Measurements from ENCODE around the gene RASD1. TPM values are rescaled to one million over a fixed set of nuclear protein-coding genes. Genes with fewer than 3 reads are reported as not detected.

Gene RASD1
- total and polyA plus RNA-seq, 2 experiments from 2014 or later = 1.2 to 2.2 TPM

DNA sequence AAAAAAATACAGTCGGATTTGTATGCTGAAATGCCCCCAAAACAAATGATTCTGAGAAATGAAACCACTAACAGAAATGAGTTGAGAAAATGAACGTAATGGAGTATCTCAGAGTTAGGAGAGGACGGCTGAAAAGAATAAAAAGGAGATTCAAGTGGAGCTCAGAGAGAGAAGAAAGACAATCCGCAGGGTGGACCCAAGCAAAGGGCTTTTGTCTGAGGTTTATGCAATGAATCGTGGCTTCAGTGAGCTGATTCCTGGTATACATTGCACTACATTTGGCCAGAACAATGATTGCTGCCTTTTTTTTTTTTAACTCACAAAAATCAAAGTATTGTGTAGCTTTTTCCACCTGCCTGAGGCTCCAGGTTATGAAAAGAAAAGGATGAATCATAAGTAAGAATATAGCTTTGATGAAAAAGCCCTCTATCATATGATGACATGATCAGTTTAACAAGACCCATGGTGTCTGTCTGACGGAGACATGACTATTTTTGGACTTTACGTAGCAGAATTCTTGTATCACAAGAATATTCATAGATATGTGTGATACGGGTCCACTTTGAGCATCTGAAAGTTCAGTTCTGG is 23.8 kb downstream of the RASD1 start:
- in situ Hi-C loops (cut with MboI) = no loop called here
- H2AFZ ChIP-seq = peak overlapping the region; percentile 64
- H3K27me3 ChIP-seq (replicated peaks; ENCODE audit: insufficient read depth) = peaks cover 24% of the 10 kb centered on the region
- H3K4me2 ChIP-seq (ENCODE audit: unreplicated experiment) = peak overlapping the region; percentile 4
- H3F3A ChIP-seq (ENCODE audit: insufficient read depth) = no peaks in the 10 kb centered on the region
- TF ChIP-seq EZH2phosphoT487 (IDR thresholded peaks at IDR 0.05; ENCODE audit: insufficient read depth, low read depth) (no peak), EZH2 (IDR thresholded peaks at IDR 0.05; ENCODE audit: insufficient read depth, poor library complexity, severe bottlenecking) (no peak)
- 8 to 12% methylated on average over 8 of the region's 8 CpGs for WGBS, 2 experiments (ENCODE audit: low coverage in 1 of 2, low lambda C conversion rate in 2 of 2, missing lambda C conversion rate in 2 of 2)
- H4K20me1 ChIP-seq (ENCODE audit: insufficient read depth) = no peaks in the 10 kb centered on the region
- H3K9me3 ChIP-seq (ENCODE audit: low read depth) = no peaks in the 10 kb centered on the region
- no peaks in the 10 kb centered on the region for H3K36me3 ChIP-seq (ENCODE audit: low read depth)
- no peaks in the 10 kb centered on the region for H3K9me2 ChIP-seq (ENCODE audit: insufficient read depth)
- no peak overlapping the region for H3K27ac ChIP-seq
- no peak overlapping the region for H3K9ac ChIP-seq
- DNase-seq = no peak
- peaks cover 6% of the 10 kb centered on the region for H3K79me2 ChIP-seq (ENCODE audit: insufficient read depth)
- H3K4me3 ChIP-seq = no peak overlapping the region
- H3K4me1 ChIP-seq (ENCODE audit: insufficient read depth) = peaks cover under 1% of the 10 kb centered on the region; the same call in 1 of the 2 replicates

DNA sequence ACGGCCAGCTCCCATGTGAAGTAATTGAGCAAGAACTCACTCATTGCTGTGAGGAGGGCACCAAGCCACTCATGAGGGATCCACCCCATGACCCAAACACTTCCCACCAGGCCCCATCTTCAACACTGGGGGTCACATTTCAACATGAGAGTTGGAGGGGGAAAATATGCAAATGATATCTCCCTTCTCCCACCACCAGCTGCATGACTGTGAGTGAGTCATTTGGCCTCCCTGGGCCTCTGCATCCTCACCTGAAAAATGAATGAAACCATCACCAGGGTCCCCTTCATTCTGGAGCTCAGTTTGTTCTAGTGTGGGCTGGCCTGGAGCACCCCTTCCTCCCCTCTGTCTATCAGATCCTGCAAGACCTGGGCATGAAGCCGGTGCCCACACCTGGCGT is 26.2 kb downstream of the RASD1 start:
- Histone ChIP-seq H3K27ac (no peak overlapping the region), H3K4me2 (ENCODE audit: unreplicated experiment) (no peak overlapping the region), H3K9me3 (ENCODE audit: low read depth) (no peaks in the 10 kb centered on the region), H3K27me3 (replicated peaks; ENCODE audit: insufficient read depth) (peaks cover 24% of the 10 kb centered on the region), H3K36me3 (ENCODE audit: low read depth) (no peaks in the 10 kb centered on the region), H3K79me2 (ENCODE audit: insufficient read depth) (no peaks in the 10 kb centered on the region), H3K4me3 (no peak overlapping the region), H3K4me1 (ENCODE audit: insufficient read depth) (no peaks in the 10 kb centered on the region), H4K20me1 (ENCODE audit: insufficient read depth) (no peaks in the 10 kb centered on the region), H3F3A (ENCODE audit: insufficient read depth) (no peaks in the 10 kb centered on the region), H3K9ac (no peak overlapping the region), H3K9me2 (ENCODE audit: insufficient read depth) (no peaks in the 10 kb centered on the region), H2AFZ (no peak overlapping the region)
- DNase-seq = no peak
- in situ Hi-C loops (cut with MboI) = no loop called here
- TF ChIP-seq EZH2 (IDR thresholded peaks at IDR 0.05; ENCODE audit: insufficient read depth, poor library complexity, severe bottlenecking) (no peak), EZH2phosphoT487 (IDR thresholded peaks at IDR 0.05; ENCODE audit: insufficient read depth, low read depth) (no peak)
- WGBS, 2 experiments (ENCODE audit: low coverage in 1 of 2, low lambda C conversion rate in 2 of 2, missing lambda C conversion rate in 2 of 2) = 74 to 85% methylated on average over 3 of the region's 3 CpGs

DNA sequence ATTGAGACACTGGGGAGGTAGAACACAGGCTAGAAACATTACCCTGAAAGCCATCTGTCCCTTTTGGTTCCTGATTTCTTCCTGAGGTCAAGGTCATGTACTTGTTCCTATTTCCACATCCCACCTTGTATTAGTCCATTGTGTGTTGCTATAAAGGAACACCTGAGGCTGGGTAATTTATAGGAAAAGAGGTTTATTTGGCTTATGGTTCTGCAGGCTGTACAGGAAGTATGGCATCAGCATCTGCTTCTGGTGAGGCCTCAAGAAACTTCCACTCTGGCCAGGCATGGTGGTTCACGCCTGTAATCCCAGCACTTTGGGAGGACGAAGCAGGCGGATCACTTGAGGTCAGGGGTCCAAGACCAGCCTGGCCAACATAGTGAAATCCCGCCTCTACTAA is 26.8 kb downstream of the RASD1 start:
- DNase-seq = no peak
- in situ Hi-C loops (cut with MboI) = no loop called here

DNA sequence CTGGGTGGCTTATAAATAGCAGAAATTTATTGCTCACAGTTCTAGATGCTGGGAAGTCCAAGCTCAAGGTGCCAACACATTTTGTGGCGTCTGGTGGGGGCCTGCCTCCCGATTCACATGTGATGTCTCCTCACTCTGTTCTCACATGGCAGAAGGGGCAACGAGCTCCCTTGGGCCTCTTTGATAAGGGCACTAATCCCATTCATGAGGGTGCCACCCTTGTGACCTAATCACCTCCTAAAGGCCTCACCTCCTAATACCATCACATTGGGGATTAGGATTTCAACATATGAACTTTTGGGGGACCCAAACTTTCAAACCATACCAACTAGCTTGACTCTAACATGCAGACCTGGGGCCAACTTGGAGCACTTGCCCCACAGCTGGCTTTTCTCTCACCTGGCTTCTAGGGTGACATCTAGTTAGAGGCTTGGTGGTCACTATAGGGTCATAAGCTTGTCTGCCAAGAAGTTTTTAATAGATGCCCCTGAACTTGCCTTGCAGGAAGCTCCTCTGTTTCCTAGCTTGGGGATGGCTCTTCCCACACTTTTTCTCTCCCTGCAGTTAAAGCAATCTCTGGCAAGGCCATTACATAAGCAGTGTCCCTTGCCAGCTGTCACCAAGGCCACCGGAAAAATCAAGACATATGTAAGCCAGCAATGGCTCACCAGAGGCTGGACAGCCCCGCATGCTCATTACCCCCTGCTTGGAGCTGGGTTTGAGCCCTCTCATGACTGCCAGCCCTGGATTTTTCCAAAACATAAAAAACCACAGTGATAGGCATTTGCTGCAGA is 27.8 kb downstream of the RASD1 start:
- WGBS, 2 experiments (ENCODE audit: low coverage in 1 of 2, low lambda C conversion rate in 2 of 2, missing lambda C conversion rate in 2 of 2) = 17 to 23% methylated on average over 5 of the region's 5 CpGs
- no peak overlapping the region for H3K27ac ChIP-seq

More for the DNA sequence above, 26.8 kb downstream of the RASD1 start:
- Histone ChIP-seq H3F3A (ENCODE audit: insufficient read depth) (no peaks in the 10 kb centered on the region), H3K4me3 (no peak overlapping the region), H3K4me1 (ENCODE audit: insufficient read depth) (no peaks in the 10 kb centered on the region), H3K9me3 (ENCODE audit: low read depth) (no peaks in the 10 kb centered on the region), H3K79me2 (ENCODE audit: insufficient read depth) (no peaks in the 10 kb centered on the region), H4K20me1 (ENCODE audit: insufficient read depth) (no peaks in the 10 kb centered on the region), H3K27ac (no peak overlapping the region), H3K4me2 (ENCODE audit: unreplicated experiment) (no peak overlapping the region), H3K27me3 (replicated peaks; ENCODE audit: insufficient read depth) (peaks cover 28% of the 10 kb centered on the region), H3K9ac (no peak overlapping the region), H3K36me3 (ENCODE audit: low read depth) (no peaks in the 10 kb centered on the region), H2AFZ (no peak overlapping the region), H3K9me2 (ENCODE audit: insufficient read depth) (no peaks in the 10 kb centered on the region)
- WGBS, 2 experiments (ENCODE audit: low coverage in 1 of 2, low lambda C conversion rate in 2 of 2, missing lambda C conversion rate in 2 of 2) = 83 to 94% methylated on average over 4 of the region's 4 CpGs
- TF ChIP-seq EZH2 (IDR thresholded peaks at IDR 0.05; ENCODE audit: insufficient read depth, poor library complexity, severe bottlenecking) (no peak), EZH2phosphoT487 (IDR thresholded peaks at IDR 0.05; ENCODE audit: insufficient read depth, low read depth) (no peak)

More for the DNA sequence above, 27.8 kb downstream of the RASD1 start:
- H3K4me2 ChIP-seq (ENCODE audit: unreplicated experiment) = no peak overlapping the region
- H4K20me1 ChIP-seq (ENCODE audit: insufficient read depth) = no peaks in the 10 kb centered on the region
- H3F3A ChIP-seq (ENCODE audit: insufficient read depth) = no peaks in the 10 kb centered on the region
- no peak for DNase-seq
- peaks cover 35% of the 10 kb centered on the region for H3K27me3 ChIP-seq (replicated peaks; ENCODE audit: insufficient read depth)
- H3K9me2 ChIP-seq (ENCODE audit: insufficient read depth) = no peaks in the 10 kb centered on the region
- H3K36me3 ChIP-seq (ENCODE audit: low read depth) = no peaks in the 10 kb centered on the region
- no peak overlapping the region for H2AFZ ChIP-seq
- no peaks in the 10 kb centered on the region for H3K9me3 ChIP-seq (ENCODE audit: low read depth)
- TF ChIP-seq EZH2 (IDR thresholded peaks at IDR 0.05; ENCODE audit: insufficient read depth, poor library complexity, severe bottlenecking) (no peak), EZH2phosphoT487 (IDR thresholded peaks at IDR 0.05; ENCODE audit: insufficient read depth, low read depth) (no peak)
- no peak overlapping the region for H3K4me3 ChIP-seq
- no peaks in the 10 kb centered on the region for H3K4me1 ChIP-seq (ENCODE audit: insufficient read depth)
- in situ Hi-C loops (cut with MboI) = no loop called here
- H3K9ac ChIP-seq = no peak overlapping the region
- H3K79me2 ChIP-seq (ENCODE audit: insufficient read depth) = no peaks in the 10 kb centered on the region
